ENCODE data around the gene TEX11.

The TEX11 gene

GRCh38 chrX:70508296-70508911, 400.1 kb downstream of the TEX11 start:
- no peak for DNase-seq (ENCODE audit: extremely low read depth, low read depth)
- H3K4me3 ChIP-seq (replicated peaks; ENCODE audit: low read depth, low read length): no peak overlapping the region
- TF ChIP-seq CTCF (IDR thresholded peaks at IDR 0.05; ENCODE audit: low read depth, low read length, missing control alignments): no peak

DNA sequence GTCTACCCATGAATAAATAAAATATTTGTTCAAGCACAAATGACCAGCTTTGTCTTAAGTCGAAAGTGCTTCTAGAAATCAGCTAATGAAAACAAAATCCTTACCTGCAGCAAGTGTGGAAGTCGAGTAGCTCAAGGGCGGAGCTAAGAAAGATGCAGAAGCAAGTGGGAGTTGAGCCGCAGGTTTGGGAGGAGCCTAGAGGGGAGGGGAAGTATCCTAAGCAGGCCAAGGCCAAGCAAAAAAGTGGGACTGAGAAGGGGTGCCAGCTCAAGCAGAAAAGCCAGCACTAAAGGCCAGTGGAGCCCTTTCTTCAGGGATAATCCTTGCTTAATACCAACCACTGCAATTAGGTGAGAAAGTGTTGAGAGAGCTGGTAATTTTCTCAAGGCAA, 403.1 kb downstream of the TEX11 start:
- DNase-seq (ENCODE audit: extremely low read depth, low read depth): no peak
- no peak for TF ChIP-seq CTCF (IDR thresholded peaks at IDR 0.05; ENCODE audit: low read depth, low read length, missing control alignments)
- no peak overlapping the region for H3K4me3 ChIP-seq (replicated peaks; ENCODE audit: low read depth, low read length)

GRCh38 chrX:70504772-70505450, 403.6 kb downstream of the TEX11 start:
- TF ChIP-seq CTCF (IDR thresholded peaks at IDR 0.05; ENCODE audit: low read depth, low read length, missing control alignments): no peak
- no peak overlapping the region for H3K4me3 ChIP-seq (replicated peaks; ENCODE audit: low read depth, low read length)
- no peak for DNase-seq (ENCODE audit: extremely low read depth, low read depth)

- DNase-seq (ENCODE audit: extremely low read depth, low read depth): no peak
- TF ChIP-seq CTCF (IDR thresholded peaks at IDR 0.05; ENCODE audit: low read depth, low read length, missing control alignments): no peak
- H3K4me3 ChIP-seq (replicated peaks; ENCODE audit: low read depth, low read length): no peak overlapping the region
These were observed 407.7 kb downstream of the TEX11 start for GRCh38 chrX:70500826-70501225.

- TF ChIP-seq CTCF (IDR thresholded peaks at IDR 0.05; ENCODE audit: low read depth, low read length, missing control alignments): no peak
- DNase-seq (ENCODE audit: extremely low read depth, low read depth): no peak
- H3K4me3 ChIP-seq (replicated peaks; ENCODE audit: low read depth, low read length): no peak overlapping the region
These were observed 410.4 kb downstream of the TEX11 start for GRCh38 chrX:70498129-70498528.

- no peak for TF ChIP-seq CTCF (IDR thresholded peaks at IDR 0.05; ENCODE audit: low read depth, low read length, missing control alignments)
- DNase-seq (ENCODE audit: extremely low read depth, low read depth): no peak
- no peak overlapping the region for H3K4me3 ChIP-seq (replicated peaks; ENCODE audit: low read depth, low read length)
These were observed 411.5 kb downstream of the TEX11 start for GRCh38 chrX:70497026-70497425.
